ENCODE results near the gene MYO3B. TPM values are rescaled to one million over a fixed set of nuclear protein-coding genes. Genes with fewer than 3 reads are reported as not detected.
A peak's percentile ranks its signal among the peaks of the same experiment; 100 is the strongest.

The MYO3B gene
- total RNA-seq, 2 donors from 2014 or later: 5.2 to 10.9 TPM

GRCh38 chr2:170156592-170156991 lies 21.4 kb upstream of the MYO3B start:
- Mint-ChIP-seq H3K27me3 (ENCODE audit: insufficient read depth) (no peaks in the 10 kb centered on the region), H3K9me3 (peaks cover 10% of the 10 kb centered on the region), H3K4me3 (no peak overlapping the region), H3K36me3 (ENCODE audit: low read depth) (no peaks in the 10 kb centered on the region), H3K4me1 (peaks cover 48% of the 10 kb centered on the region), H3K27ac (peak overlapping the region; percentile 66)
- no peak overlapping the region for H3K9ac ChIP-seq (ENCODE audit: extremely low read depth, low read length, poor library complexity, severe bottlenecking)
- H3K27ac ChIP-seq (ENCODE audit: low read depth, low read length): no peak overlapping the region
- 89% methylated on average over 3 of the region's 3 CpGs; no CpG with 5 or more reads in 1 of the 2 experiments for WGBS, 2 experiments (ENCODE audit: insufficient coverage in 1 of 2, insufficient read length in 1 of 2)
- H3K36me3 ChIP-seq (ENCODE audit: control insufficient read depth, insufficient read depth, low read length): no peaks in the 10 kb centered on the region
- no peaks in the 10 kb centered on the region for H3K27me3 ChIP-seq (ENCODE audit: control insufficient read depth, insufficient read depth, low read length, poor library complexity, severe bottlenecking)
- TF ChIP-seq, protein P1, sequence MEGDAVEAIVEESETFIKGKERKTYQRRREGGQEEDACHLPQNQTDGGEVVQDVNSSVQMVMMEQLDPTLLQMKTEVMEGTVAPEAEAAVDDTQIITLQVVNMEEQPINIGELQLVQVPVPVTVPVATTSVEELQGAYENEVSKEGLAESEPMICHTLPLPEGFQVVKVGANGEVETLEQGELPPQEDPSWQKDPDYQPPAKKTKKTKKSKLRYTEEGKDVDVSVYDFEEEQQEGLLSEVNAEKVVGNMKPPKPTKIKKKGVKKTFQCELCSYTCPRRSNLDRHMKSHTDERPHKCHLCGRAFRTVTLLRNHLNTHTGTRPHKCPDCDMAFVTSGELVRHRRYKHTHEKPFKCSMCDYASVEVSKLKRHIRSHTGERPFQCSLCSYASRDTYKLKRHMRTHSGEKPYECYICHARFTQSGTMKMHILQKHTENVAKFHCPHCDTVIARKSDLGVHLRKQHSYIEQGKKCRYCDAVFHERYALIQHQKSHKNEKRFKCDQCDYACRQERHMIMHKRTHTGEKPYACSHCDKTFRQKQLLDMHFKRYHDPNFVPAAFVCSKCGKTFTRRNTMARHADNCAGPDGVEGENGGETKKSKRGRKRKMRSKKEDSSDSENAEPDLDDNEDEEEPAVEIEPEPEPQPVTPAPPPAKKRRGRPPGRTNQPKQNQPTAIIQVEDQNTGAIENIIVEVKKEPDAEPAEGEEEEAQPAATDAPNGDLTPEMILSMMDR (conservative IDR thresholded peaks at IDR 0.05): no peak
- H3K9me3 ChIP-seq (ENCODE audit: control insufficient read depth, low read length): peaks cover 15% of the 10 kb centered on the region
- no peak for DNase-seq
- peaks cover 10% of the 10 kb centered on the region for H3K4me1 ChIP-seq (ENCODE audit: control insufficient read depth, insufficient read depth, low read length)
- no peak overlapping the region for H3K4me3 ChIP-seq (ENCODE audit: low read length)

DNA sequence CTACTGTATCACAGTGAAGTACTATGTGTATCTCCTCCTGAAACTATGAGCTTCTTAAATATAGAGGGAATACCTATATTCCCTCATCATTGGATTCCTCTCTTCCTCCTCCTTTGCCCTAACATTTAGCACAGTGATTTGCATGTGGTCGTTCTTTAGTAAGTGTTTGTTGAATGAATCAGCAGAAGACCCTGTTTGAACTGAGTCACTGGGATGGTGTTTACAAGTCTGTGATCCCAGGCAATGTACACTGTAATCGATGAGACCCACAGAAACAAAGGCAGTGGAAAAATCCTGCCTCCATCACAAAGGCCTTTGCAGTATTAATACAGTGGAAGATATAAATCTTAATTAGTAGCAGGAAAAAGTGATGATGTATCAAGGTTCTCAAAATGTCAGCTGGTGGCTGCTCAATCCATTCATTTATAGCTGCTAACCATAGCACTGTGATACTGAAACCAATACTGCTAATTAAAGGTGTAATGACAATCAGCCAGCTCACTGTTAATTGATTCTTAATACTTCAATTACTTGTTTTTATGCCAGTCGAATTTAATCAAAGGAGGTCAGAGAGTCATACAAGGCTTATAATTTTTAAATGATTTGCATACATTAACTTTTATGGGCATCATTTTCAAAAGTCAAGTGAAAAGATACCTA lies 20.8 kb upstream of the MYO3B start:
- H3K27ac Mint-ChIP-seq: no peak overlapping the region
- no peaks in the 10 kb centered on the region for H3K36me3 Mint-ChIP-seq (ENCODE audit: low read depth)
- H3K4me1 Mint-ChIP-seq: peaks cover 48% of the 10 kb centered on the region
- H3K27me3 Mint-ChIP-seq (ENCODE audit: insufficient read depth): peaks cover 3% of the 10 kb centered on the region
- Histone ChIP-seq H3K36me3 (ENCODE audit: control insufficient read depth, insufficient read depth, low read length) (no peaks in the 10 kb centered on the region), H3K9ac (ENCODE audit: extremely low read depth, low read length, poor library complexity, severe bottlenecking) (no peak overlapping the region), H3K27me3 (ENCODE audit: control insufficient read depth, insufficient read depth, low read length, poor library complexity, severe bottlenecking) (no peaks in the 10 kb centered on the region), H3K9me3 (ENCODE audit: control insufficient read depth, low read length) (peaks cover 9% of the 10 kb centered on the region), H3K4me3 (ENCODE audit: low read length) (no peak overlapping the region), H3K27ac (ENCODE audit: low read depth, low read length) (no peak overlapping the region), H3K4me1 (ENCODE audit: control insufficient read depth, insufficient read depth, low read length) (peaks cover 10% of the 10 kb centered on the region)
- no peak overlapping the region for H3K4me3 Mint-ChIP-seq
- TF ChIP-seq, protein P1 (conservative IDR thresholded peaks at IDR 0.05): no peak
- H3K9me3 Mint-ChIP-seq: peaks cover 9% of the 10 kb centered on the region
- no peak for DNase-seq
- 89% methylated on average over 3 of the region's 3 CpGs; no CpG with 5 or more reads in 1 of the 2 experiments for WGBS, 2 experiments (ENCODE audit: insufficient coverage in 1 of 2, insufficient read length in 1 of 2)

GRCh38 chr2:170159060-170159459 lies 18.9 kb upstream of the MYO3B start:
- Mint-ChIP-seq H3K4me3 (no peak overlapping the region), H3K9me3 (peaks cover 2% of the 10 kb centered on the region), H3K36me3 (ENCODE audit: low read depth) (no peaks in the 10 kb centered on the region), H3K27me3 (ENCODE audit: insufficient read depth) (peaks cover 3% of the 10 kb centered on the region), H3K27ac (no peak overlapping the region), H3K4me1 (peaks cover 48% of the 10 kb centered on the region)
- no peak for DNase-seq
- H3K9me3 ChIP-seq (ENCODE audit: control insufficient read depth, low read length): no peaks in the 10 kb centered on the region
- H3K9ac ChIP-seq (ENCODE audit: extremely low read depth, low read length, poor library complexity, severe bottlenecking): no peak overlapping the region
- no peak overlapping the region for H3K4me3 ChIP-seq (ENCODE audit: low read length)
- peaks cover 10% of the 10 kb centered on the region for H3K4me1 ChIP-seq (ENCODE audit: control insufficient read depth, insufficient read depth, low read length)
- TF ChIP-seq, protein P1 (conservative IDR thresholded peaks at IDR 0.05): no peak
- H3K36me3 ChIP-seq (ENCODE audit: control insufficient read depth, insufficient read depth, low read length): no peaks in the 10 kb centered on the region
- H3K27me3 ChIP-seq (ENCODE audit: control insufficient read depth, insufficient read depth, low read length, poor library complexity, severe bottlenecking): no peaks in the 10 kb centered on the region
- no peak overlapping the region for H3K27ac ChIP-seq (ENCODE audit: low read depth, low read length)
